Ishikawa (cell line): ENCODE data around the gene MYCL.

Source experiments
- CEBPB ChIP-seq: IDR thresholded peaks from 2 replicates; pipeline ENCODE4 v1.6.1; 2012
- CREB1 ChIP-seq: IDR thresholded peaks from 2 replicates; pipeline ENCODE4 v1.6.1; 2012; ENCODE audit warnings: low read depth
- EP300 ChIP-seq: IDR thresholded peaks from 2 replicates; pipeline ENCODE4 v1.6.1; 2012; ENCODE audit warnings: borderline replicate concordance
- FOXM1 ChIP-seq: IDR thresholded peaks from 2 replicates; pipeline ENCODE4 v1.6.1; 2012; ENCODE audit warnings: low read depth, borderline replicate concordance
- MAX ChIP-seq: IDR thresholded peaks from 2 replicates; pipeline ENCODE4 v1.6.1; 2012
- RAD21 ChIP-seq: IDR thresholded peaks from 2 replicates; pipeline ENCODE4 v1.6.1; 2012; ENCODE audit warnings: low read depth
- REST ChIP-seq: IDR thresholded peaks from 2 replicates; pipeline ENCODE4 v1.6.1; 2012; ENCODE audit warnings: low read depth, mild to moderate bottlenecking
- TAF1 ChIP-seq: IDR thresholded peaks from 2 replicates; pipeline ENCODE4 v1.6.1; 2012; ENCODE audit warnings: low read depth, mild to moderate bottlenecking
- TEAD4 ChIP-seq: IDR thresholded peaks from 2 replicates; pipeline ENCODE4 v1.6.1; 2012

- TF ChIP-seq REST (no peak), FOXM1 (no peak), CREB1 (no peak), TEAD4 (no peak), RAD21 (no peak), TAF1 (no peak), EP300 (no peak), CEBPB (no peak), MAX (no peak)
Observed at GRCh38 chr1:39943471-39944290, 42.0 kb upstream of the MYCL start.
